OCI-LY1 (cell line): ENCODE measurements around the gene KIAA1328.
"Not testable (repeated sequence)": the region's sequence is repeated elsewhere in the genome, so short reads cannot be mapped to it uniquely, and the experiment has no call there.

Experiments used
- H2AFZ ChIP-seq: fragments of 200-600 bp; sonication (generic), shearing (Covaris generic); 2 replicates; pipeline ENCODE4 v1.6.0; 2014; ENCODE audit warnings: antibody characterized with exemption, mild to moderate bottlenecking, low read length
- H3F3A ChIP-seq: fragments of 200-600 bp; sonication (generic), shearing (Covaris generic); 2 replicates; pipeline ENCODE4 v1.6.0; 2014; ENCODE audit warnings: mild to moderate bottlenecking, antibody characterized with exemption, low read length, moderate library complexity; ENCODE audit not compliant: insufficient read depth
- H3K27ac ChIP-seq: fragments of 200-600 bp; sonication (generic); 2 replicates; pipeline ENCODE4 v1.5.1; 2014; ENCODE audit warnings: low read length, mixed run types, mild to moderate bottlenecking, low read depth; ENCODE audit not compliant: poor library complexity, severe bottlenecking
- H3K27me3 ChIP-seq: fragments of 200-600 bp; sonication (generic); 2 replicates; pipeline ENCODE4 v1.6.0; 2014; ENCODE audit warnings: antibody characterized with exemption, mild to moderate bottlenecking, low read length, moderate library complexity; ENCODE audit not compliant: insufficient read depth
- H3K36me3 ChIP-seq: fragments of 200-600 bp; sonication (generic); 2 replicates; pipeline ENCODE4 v1.6.1; 2014; ENCODE audit warnings: mild to moderate bottlenecking, antibody characterized with exemption, low read length, moderate library complexity, mixed read lengths; ENCODE audit not compliant: insufficient read depth
- H3K4me1 ChIP-seq: fragments of 200-600 bp; sonication (generic); 2 replicates; pipeline ENCODE4 v1.5.1; 2014; ENCODE audit warnings: mild to moderate bottlenecking, low read length, moderate library complexity; ENCODE audit not compliant: insufficient read depth, severe bottlenecking
- H3K4me2 ChIP-seq: fragments of 200-600 bp; sonication (generic), shearing (Covaris generic); 2 replicates; pipeline ENCODE4 v1.6.1; 2014; ENCODE audit warnings: low read length
- H3K4me3 ChIP-seq: fragments of 200-600 bp; sonication (generic); 2 replicates; pipeline ENCODE4 v1.5.1; 2014; ENCODE audit warnings: low read length, low read depth, mild to moderate bottlenecking, mixed read lengths; ENCODE audit not compliant: poor library complexity, severe bottlenecking
- H3K79me2 ChIP-seq: fragments of 200-600 bp; shearing (Covaris generic); 2 replicates; pipeline ENCODE4 v1.6.1; 2016; ENCODE audit warnings: mixed run types, low read length, mixed read lengths; ENCODE audit not compliant: insufficient read depth
- H3K9ac ChIP-seq: fragments of 200-600 bp; sonication (generic), shearing (Covaris generic); 2 replicates; pipeline ENCODE4 v1.6.1; 2014; ENCODE audit warnings: mild to moderate bottlenecking, low read length, mixed read lengths
- H3K9me2 ChIP-seq: fragments of 200-600 bp; sonication (generic), shearing (Covaris generic); 2 replicates; pipeline ENCODE4 v1.6.1; 2014; ENCODE audit warnings: low read depth, mild to moderate bottlenecking, low read length, mixed read lengths
- H3K9me3 ChIP-seq: fragments of 200-600 bp; shearing (Covaris generic); 2 replicates; pipeline ENCODE4 v1.6.1; 2014; ENCODE audit warnings: low read length, mixed read lengths
- H4K20me1 ChIP-seq: fragments of 200-600 bp; sonication (generic), shearing (Covaris generic); 2 replicates; pipeline ENCODE4 v1.6.0; 2016; ENCODE audit warnings: mild to moderate bottlenecking, low read length; ENCODE audit not compliant: insufficient read depth
- EZH2 ChIP-seq: fragments of 200-600 bp; sonication (generic), shearing (Covaris generic); IDR thresholded peaks from 2 replicates; pipeline ENCODE4 v1.8.0; 2017; ENCODE audit warnings: borderline replicate concordance, mixed run types, mild to moderate bottlenecking, antibody characterized with exemption, low read length, moderate library complexity, mixed read lengths
- TF ChIP-seq, protein P1 (sequence below): fragments of 200-600 bp; sonication (generic), shearing (Covaris generic); IDR thresholded peaks from 2 replicates; pipeline ENCODE4 v1.5.1; 2017; ENCODE audit warnings: mild to moderate bottlenecking, antibody characterized with exemption, low read length, moderate library complexity, mixed read lengths

The KIAA1328 gene

DNA sequence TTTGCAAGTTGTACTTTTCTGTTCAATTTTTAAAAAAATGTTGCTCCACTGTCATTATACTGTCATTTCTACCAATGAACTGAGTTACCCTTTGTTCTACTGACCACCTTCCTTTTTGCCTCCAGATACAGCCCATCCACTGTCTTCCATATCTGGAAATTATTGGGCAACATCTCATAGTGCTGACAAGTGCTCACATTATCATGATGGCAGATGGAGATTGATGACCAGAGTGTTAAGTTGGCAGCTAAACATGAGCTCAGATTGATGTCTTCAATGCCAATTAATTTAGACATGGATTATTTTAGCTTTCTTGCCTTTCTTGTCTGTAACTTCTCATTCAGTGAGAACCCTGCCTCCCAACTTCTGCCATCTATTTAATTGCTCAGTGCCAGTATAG is 76.6 kb downstream of the KIAA1328 start:
- Histone ChIP-seq H4K20me1 (no peaks in the 10 kb centered on the region), H3F3A (no peaks in the 10 kb centered on the region), H3K27me3 (no peaks in the 10 kb centered on the region), H3K4me3 (no peak overlapping the region), H3K9me3 (no peaks in the 10 kb centered on the region), H3K27ac (no peak overlapping the region), H2AFZ (no peak overlapping the region), H3K36me3 (no peaks in the 10 kb centered on the region), H3K9me2 (no peaks in the 10 kb centered on the region), H3K79me2 (no peaks in the 10 kb centered on the region), H3K4me1 (no peaks in the 10 kb centered on the region), H3K9ac (no peak overlapping the region), H3K4me2 (no peak overlapping the region)
- TF ChIP-seq, protein P1, sequence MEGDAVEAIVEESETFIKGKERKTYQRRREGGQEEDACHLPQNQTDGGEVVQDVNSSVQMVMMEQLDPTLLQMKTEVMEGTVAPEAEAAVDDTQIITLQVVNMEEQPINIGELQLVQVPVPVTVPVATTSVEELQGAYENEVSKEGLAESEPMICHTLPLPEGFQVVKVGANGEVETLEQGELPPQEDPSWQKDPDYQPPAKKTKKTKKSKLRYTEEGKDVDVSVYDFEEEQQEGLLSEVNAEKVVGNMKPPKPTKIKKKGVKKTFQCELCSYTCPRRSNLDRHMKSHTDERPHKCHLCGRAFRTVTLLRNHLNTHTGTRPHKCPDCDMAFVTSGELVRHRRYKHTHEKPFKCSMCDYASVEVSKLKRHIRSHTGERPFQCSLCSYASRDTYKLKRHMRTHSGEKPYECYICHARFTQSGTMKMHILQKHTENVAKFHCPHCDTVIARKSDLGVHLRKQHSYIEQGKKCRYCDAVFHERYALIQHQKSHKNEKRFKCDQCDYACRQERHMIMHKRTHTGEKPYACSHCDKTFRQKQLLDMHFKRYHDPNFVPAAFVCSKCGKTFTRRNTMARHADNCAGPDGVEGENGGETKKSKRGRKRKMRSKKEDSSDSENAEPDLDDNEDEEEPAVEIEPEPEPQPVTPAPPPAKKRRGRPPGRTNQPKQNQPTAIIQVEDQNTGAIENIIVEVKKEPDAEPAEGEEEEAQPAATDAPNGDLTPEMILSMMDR, result no peak
- no peak for TF ChIP-seq EZH2

DNA sequence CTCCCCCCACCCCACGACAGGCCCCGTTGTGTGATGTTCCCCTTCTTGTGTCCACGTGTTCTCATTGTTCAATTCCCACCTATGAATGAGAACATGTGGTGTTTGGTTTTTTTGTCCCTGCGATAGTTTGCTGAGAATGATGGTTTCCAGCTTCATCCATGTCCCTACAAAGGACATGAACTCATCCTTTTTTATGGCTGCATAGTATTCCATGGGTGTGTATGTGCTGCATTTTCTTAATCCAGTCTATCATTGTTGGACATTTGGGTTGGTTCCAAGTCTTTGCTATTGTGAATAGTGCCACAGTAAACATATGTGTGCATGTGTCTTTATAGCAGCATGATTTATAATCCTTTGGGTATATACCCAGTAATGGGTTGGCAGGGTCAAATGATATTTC is 80.4 kb downstream of the KIAA1328 start:
- H3K4me1 ChIP-seq, result peaks cover 11% of the 10 kb centered on the region
- H4K20me1 ChIP-seq, H3K27me3 ChIP-seq, H3K36me3 ChIP-seq, H3K27ac ChIP-seq, H2AFZ ChIP-seq, H3F3A ChIP-seq, H3K9me2 ChIP-seq, H3K9me3 ChIP-seq, H3K4me3 ChIP-seq, H3K9ac ChIP-seq, H3K4me2 ChIP-seq, H3K79me2 ChIP-seq: not testable (repeated sequence)

GRCh38 chr18:36912887-36913286 is 84.0 kb downstream of the KIAA1328 start:
- Histone ChIP-seq H3K79me2 (no peaks in the 10 kb centered on the region), H3K4me2 (no peak overlapping the region), H3K9ac (no peak overlapping the region), H3K9me3 (no peaks in the 10 kb centered on the region), H3K9me2 (no peaks in the 10 kb centered on the region), H3K27me3 (no peaks in the 10 kb centered on the region), H4K20me1 (no peaks in the 10 kb centered on the region), H3K27ac (no peak overlapping the region), H3K4me1 (peaks cover 11% of the 10 kb centered on the region), H3K4me3 (no peak overlapping the region), H3K36me3 (no peaks in the 10 kb centered on the region), H2AFZ (no peak overlapping the region), H3F3A (peaks cover 3% of the 10 kb centered on the region; the same call in 1 of the 2 replicates)
- TF ChIP-seq, protein P1, result no peak
- TF ChIP-seq EZH2, result no peak

GRCh38 chr18:36917907-36918306 is 89.0 kb downstream of the KIAA1328 start:
- H3K4me1 ChIP-seq, result peaks cover 5% of the 10 kb centered on the region
- TF ChIP-seq, protein P1, result no peak
- no peak for TF ChIP-seq EZH2

More at GRCh38 chr18:36917907-36918306, 89.0 kb downstream of the KIAA1328 start:
- no peaks in the 10 kb centered on the region for H3K27me3 ChIP-seq
- H3K9ac ChIP-seq, result no peak overlapping the region
- H3K4me3 ChIP-seq, result no peak overlapping the region
- H3K4me2 ChIP-seq, result no peak overlapping the region
- no peaks in the 10 kb centered on the region for H3K36me3 ChIP-seq
- H3K9me2 ChIP-seq, result no peaks in the 10 kb centered on the region
- no peaks in the 10 kb centered on the region for H3K9me3 ChIP-seq
- no peaks in the 10 kb centered on the region for H3K79me2 ChIP-seq
- no peak overlapping the region for H2AFZ ChIP-seq
- peaks cover 3% of the 10 kb centered on the region; the same call in 1 of the 2 replicates for H3F3A ChIP-seq
- no peak overlapping the region for H3K27ac ChIP-seq
- H4K20me1 ChIP-seq, result no peaks in the 10 kb centered on the region
